Fibroblast of skin of right quadriceps (primary cell): Measurements from ENCODE around the gene ZDHHC8.
A peak's percentile ranks its signal among the peaks of the same experiment; 100 is the strongest.
"Not testable (repeated sequence)": the region's sequence is repeated elsewhere in the genome, so short reads cannot be mapped to it uniquely, and the experiment has no call there.

Source experiments
- DNase-seq: peaks from one replicate; pipeline ENCODE4 v3.0.0-alpha.2; 2013

Gene ZDHHC8

GRCh38 chr22:20145206-20145831 is 13.7 kb downstream of the ZDHHC8 start:
- no peak for DNase-seq

DNA sequence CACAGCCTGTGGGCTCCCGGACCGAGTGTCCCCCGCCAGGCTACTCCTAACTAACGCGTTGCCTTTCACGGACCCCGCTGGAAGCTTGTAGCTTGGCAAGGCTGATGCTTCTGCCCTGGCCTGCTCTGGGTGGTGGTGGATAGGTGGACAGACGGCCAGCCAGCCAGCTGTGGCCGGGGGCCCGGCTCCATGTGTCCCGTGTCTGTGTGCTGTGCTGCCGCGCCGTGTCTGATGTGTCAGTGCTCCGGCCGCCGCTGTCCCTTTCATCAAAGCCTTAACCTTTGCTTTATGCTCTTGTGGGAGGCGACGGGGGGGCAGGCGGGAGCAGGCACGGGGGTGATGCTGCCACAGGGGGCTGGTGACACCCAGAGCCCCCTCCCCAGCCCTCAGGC is 14.2 kb downstream of the ZDHHC8 start:
- DNase-seq = no peak

DNA sequence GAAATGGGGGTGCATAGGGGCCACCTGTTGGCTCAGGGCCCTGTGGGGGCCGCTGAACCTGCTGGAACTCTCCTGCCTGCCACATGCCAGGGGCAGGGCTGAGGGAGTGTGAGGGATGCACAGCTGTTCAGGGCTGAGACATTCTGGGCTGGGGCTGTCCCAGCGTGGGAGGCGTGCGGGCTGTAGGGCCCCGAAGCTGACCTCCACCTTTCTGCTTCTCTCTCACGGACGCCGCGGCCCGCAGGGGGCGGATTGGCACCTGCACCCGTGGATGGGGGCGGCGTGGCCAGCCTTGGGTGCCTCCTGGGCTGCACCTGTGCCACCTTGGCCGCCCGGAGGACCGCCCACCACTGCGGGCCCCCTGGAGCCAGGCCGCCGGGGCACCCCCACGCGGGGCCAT is 15.2 kb downstream of the ZDHHC8 start:
- DNase-seq = no peak

DNA sequence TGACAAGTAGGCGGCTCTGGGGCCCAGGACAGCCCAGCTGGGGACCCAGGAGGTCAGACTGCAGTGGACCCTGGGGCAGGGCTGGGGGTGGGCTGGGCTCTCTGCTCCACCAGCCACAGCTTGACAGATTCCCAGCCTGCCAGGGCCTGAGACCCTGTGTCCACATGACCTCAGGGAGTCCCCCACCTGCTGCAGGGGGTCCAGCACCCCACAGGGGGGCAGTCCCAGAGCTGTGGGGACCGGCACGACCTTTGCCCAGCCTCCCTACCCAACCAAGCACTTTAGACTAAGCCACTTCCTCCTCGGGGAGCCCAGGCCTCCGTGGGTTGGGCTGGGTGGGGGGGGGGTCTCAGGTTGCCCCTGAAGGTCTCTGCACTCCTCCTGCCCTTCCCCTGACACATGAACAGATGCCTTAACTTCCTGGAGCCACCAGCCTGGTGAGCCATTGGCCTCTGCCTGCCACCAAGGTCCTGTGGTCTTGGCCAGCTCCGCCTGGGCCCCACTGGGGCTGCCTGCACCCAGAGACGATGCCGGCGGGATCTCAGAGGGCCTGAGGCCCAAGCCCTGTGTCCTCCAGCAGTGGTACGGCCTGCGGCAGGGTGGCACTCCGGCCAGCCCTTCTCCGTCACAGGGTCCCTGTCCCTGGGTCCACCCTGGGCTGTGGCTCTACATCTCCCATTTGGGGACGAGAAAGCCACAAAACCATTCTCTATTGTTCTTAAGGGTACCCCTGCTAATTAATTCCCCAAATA is 15.8 kb downstream of the ZDHHC8 start:
- no peak for DNase-seq

DNA sequence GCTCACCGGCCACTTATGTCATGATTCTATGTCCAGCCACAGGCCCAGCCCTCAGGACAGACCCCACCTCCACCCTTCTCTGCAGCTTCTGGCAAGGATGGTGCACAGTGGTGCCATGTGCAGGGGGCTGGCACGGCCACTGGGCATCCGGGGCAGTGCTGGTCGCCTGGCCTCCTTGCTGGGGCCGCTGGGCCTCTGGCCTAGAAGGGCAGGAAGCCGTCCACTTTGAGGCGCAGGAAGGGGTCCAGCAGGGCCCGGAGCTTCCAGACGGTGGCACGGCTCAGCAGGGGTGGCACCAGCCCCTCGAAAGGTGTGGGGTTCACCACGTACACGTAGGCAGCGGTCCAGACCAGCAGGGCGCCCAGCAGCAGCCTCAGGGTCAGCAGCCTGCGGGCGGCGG is 16.8 kb downstream of the ZDHHC8 start:
- no peak for DNase-seq

DNA sequence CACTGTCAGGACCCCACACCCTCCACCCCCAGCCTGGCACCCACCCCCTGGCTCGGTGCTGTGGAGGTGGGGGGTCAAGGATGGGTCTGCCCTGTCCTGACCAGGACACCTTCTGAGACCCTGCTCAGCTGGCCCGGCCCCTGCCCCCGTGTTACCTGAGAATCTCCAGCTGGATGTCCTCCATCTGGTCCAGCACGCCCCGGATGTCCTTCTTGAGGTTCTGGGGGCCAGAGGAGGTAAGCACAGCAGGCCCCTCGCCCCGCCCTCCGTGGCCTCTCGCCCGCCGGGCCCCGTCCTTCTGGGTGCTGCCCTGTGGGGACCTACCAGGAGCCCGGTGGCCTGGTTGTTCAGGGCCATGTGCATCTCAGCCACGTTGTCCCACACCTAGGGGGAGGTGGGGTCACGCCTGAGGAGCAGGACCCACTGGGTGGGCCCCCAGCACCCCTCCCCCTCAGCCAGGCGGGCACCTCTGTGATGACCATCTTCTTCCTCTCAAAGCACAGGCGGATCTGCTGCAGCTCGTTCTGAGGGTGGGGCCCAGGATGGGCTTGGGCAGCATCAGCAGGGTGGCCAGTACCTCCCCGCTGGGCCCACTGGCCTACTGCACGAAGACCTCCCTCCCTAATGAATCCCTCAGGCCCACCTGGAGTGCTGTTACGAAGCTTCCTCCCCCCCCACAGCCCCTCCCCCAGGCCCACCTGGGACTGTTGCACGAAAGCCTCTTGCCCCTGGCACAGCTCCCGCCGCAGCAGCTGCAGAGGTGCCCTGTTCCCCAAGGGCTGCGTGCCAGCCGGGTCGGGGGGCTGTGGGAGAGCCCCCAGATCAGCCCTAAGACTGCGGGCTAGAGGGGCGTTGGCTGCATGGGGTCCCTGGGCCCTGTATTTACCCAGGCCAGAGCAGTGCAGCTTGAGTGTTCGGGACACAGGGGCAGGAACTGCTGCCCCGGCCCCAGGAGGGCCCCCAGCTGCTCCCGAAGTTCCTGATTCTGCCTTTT is 17.9 kb downstream of the ZDHHC8 start:
- no peak for DNase-seq

- no peak for DNase-seq
Observed at GRCh38 chr22:20150381-20151275, 19.0 kb downstream of the ZDHHC8 start, which contains the start of gene CCDC188. Gene CCDC188, minus strand, starts transcription at chr22:20151055. Its CDS starts 69 bp downstream, at chr22:20150986.

GRCh38 chr22:20151276-20151588 is 19.6 kb downstream of the ZDHHC8 start:
- DNase-seq = no peak

DNA sequence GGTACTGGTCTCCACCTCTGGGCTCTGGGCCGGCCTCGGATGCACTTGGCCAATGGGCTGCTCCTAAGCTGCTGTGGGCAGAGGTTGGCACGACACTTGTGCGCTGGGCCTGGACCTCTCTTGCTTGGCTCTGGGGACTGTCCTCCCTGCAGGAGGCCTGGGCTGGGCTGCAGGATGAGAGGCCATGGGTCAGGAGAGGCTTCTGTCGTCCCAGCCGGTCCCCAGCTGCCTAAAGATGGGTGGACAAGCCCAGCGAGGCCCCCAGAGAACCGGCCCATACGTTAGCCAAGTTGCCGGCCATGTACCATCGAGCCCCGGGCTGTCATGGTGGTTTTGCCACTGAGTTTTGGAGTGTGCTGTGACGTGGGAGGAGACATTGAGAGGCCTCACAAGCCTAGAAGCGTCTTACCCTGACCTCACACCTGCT is 20.9 kb downstream of the ZDHHC8 start:
- DNase-seq = no peak

GRCh38 chr22:20153945-20154344 is 22.3 kb downstream of the ZDHHC8 start:
- DNase-seq = no peak

DNA sequence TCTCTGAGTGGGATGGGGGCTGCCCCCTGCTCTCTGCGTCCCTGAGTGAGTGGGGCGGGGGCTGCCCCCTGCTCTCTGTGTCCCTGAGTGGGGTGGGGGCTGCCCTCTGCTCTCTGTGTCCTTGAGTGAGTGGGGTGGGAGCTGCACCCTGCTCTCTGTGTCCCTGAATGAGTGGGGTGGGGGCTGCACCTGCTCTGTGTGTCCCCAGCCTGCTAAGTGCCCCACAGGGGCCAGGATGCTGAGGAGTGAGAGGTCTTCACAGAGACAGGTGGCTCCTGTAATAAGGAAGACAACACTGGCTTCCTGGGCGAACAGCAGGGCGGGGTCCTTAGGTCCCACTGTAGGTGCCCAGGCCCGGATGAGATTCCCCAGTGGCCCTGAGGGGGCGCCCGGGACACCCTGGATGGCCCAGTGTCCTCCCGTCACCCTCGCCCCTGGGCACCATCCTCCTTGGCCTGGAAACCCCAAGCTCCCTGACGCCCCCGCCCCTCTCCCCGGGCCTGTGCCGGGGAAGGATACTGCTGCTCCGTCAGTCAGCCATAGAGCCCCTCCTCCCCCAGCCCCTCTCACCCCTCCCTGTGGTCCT is 23.1 kb downstream of the ZDHHC8 start:
- no peak for DNase-seq

DNA sequence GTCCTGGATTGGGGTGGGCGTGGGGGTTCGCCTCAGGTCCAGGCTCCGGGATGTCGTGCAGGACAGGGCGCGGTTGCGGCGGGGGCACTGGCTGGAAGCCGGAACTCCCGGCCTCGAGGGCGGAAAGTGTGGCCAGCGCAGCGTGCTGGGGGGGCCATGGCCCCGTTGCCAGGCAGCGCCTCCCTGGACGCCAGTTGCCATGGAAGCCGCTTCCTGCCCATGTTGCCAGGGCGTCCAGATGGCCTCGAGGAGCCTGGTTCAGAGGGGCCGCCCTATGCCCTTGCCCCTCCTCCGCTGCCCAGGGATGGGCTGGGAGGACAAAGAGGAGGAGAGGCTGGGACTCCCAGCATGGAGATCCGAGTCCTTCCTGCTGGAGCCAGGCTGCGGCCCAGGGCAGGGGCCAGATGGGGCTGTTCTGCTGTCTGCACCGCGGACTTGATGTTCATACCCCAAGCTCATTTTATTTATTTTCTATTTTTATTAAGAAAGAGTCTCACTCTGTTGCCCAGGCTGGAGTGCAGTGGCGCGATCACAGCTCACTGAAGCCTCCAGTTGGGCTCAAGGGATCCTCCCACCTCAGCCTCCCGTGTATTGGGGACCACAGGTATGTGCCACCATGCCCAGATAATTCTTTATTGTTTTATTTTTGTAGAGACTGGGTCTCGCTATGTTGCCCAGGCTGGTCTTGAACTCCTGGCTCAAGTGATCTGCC is 23.9 kb downstream of the ZDHHC8 start:
- no peak for DNase-seq

GRCh38 chr22:20156042-20156389 is 24.4 kb downstream of the ZDHHC8 start:
- DNase-seq = no peak

DNA sequence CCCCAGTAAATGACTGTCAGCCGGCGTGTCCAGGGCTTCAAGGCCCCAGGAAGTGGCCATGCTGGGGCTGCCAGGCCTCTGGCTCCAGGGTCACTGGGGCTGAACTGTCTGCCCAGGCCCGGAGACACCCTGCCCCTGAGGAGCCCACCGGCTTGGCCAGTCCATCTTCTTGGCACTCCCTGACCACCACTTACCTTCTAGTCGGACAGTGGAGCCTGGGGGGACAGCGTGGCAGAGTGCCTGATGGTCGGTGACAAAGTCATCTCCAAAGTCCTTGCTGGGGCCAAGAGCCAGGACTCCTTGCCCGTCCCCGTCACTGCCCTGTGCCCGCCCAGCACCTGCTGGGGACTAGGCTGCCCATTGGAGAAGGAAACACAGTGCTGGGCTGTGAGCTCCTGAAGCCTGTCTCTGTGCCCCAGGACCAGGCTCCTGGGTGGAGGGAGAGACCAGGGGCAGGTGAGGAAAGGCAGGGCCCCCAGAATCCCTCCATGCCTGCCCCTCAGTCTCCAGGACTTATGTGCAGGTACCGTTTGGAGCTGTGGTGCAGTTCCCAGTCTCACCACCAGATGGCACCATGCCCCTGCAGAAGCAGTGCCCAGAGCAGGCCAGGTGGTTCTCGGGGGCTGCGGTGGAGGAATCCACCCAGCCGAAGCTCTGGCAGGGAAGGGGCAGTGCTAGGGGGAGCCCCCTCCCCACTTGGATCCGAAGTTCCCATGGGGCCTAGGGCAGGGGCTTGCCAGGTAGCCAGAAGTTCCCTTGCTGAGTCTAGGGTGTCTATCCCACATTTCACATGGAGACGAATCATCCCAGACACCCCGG is 25.2 kb downstream of the ZDHHC8 start:
- peak; percentile 58 for DNase-seq

DNA sequence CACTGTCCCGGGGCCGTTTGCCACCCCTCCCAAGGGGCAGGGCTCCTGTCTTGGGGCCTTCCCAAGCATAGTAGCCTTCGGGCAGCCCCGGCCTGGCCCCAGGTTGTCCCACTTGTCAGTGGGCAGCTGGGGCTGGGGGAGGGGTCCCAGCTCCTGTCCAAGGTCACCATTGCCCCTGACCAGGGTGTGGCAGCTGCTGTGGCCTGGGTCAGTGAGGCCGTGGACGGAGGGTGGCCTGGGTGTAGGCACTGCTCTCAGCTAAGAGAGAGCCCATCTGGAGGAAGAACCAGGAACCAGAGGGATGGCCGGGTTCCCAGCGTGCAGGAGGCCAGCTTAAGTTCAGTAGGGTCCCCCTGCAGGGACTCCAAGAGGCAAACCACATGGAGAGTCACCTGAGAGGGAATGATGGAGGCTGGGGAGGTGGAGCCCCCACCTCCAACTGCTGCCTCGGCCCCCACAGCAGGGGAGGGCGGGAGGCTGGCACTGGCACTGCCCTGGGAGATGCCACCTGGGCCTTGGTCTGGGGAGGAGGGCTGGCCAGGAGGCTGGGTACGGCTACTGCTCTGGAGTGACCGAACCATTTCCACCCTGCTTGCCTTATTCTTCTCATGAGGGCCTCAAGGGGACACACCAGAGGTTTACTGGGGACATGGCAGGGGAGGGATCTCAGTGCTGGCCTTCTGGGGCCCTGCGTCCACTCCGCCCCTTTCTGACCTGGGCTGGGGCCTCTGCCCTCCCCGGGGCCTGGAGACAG is 26.0 kb downstream of the ZDHHC8 start:
- DNase-seq = no peak

GRCh38 chr22:20158391-20159036 is 26.9 kb downstream of the ZDHHC8 start:
- no peak for DNase-seq

DNA sequence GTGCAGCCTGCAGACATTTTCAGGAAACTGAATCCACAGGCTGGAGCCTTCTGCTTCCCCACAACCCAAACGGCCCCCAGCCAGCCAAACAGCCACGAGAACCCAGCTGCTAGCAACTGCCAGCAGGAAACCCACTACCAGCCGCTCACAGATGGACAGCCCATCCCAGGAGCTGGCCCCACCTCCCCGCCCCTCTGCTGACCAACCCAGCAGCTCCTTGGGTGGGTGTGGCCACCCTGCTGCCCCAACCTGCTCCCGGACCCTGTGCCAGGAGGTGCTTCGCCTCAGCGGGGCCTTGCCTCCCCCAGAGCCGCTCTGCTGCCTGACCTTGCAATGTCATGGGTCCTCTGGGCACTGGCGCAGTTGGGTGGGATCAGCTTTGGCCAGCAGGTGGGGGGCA is 27.5 kb downstream of the ZDHHC8 start:
- DNase-seq = no peak

DNA sequence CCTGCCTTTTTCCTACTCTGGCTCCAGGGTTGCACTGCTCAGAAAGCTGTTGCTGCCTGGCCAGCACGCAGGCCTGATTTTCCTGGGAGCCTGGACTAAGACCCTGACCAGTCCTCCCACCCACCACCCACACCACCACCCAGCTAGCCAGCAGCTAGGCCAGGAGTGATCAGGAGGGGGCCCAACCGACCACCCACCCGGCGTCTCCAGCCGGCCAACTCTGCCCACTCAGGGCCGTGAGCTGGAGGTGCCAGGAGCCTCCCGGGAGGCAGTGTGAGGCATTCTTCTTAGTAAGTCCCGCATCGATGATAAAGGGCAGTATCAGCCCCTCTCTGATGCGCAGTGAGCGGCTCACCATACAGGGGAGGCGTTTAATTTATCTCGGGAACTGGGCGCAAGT is 27.9 kb downstream of the ZDHHC8 start:
- not testable (repeated sequence) for DNase-seq

- DNase-seq = no peak
Observed at GRCh38 chr22:20160041-20160440, 28.4 kb downstream of the ZDHHC8 start.
